ENCODE measurements around the gene CFDP1.

DNA sequence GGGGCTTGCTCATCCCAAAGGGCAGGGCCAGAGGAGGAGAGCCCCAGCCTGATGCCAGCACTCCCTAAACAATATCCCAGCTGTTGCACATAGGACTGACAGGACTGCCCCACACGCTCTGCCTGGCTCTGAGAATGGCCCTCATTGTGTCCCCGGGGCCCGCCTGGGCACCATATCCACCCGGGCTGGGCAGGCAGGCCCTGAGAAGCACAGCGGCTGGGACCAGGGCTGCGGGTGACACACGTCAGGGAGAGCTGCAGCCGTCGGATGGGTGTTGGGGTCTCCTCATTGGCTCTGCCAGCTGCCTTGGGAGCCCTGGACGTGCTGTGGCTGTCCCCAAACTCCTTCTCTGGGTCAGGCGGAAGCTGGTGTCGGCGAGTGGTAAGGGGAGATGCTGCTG lies 186.1 kb downstream of the CFDP1 start:
- no peak for TF ChIP-seq BCL3 (IDR thresholded peaks at IDR 0.05)
- no peak for TF ChIP-seq POLR2A (IDR thresholded peaks at IDR 0.05; ENCODE audit: low read length)
- no peak for TF ChIP-seq RAD21 (conservative IDR thresholded peaks at IDR 0.05 in 1 of 2, IDR thresholded peaks at IDR 0.05 in 1 of 2)
- TF ChIP-seq, protein P1, sequence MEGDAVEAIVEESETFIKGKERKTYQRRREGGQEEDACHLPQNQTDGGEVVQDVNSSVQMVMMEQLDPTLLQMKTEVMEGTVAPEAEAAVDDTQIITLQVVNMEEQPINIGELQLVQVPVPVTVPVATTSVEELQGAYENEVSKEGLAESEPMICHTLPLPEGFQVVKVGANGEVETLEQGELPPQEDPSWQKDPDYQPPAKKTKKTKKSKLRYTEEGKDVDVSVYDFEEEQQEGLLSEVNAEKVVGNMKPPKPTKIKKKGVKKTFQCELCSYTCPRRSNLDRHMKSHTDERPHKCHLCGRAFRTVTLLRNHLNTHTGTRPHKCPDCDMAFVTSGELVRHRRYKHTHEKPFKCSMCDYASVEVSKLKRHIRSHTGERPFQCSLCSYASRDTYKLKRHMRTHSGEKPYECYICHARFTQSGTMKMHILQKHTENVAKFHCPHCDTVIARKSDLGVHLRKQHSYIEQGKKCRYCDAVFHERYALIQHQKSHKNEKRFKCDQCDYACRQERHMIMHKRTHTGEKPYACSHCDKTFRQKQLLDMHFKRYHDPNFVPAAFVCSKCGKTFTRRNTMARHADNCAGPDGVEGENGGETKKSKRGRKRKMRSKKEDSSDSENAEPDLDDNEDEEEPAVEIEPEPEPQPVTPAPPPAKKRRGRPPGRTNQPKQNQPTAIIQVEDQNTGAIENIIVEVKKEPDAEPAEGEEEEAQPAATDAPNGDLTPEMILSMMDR (IDR thresholded peaks at IDR 0.05) = no peak
- no peak for TF ChIP-seq PHF8 (IDR thresholded peaks at IDR 0.05; ENCODE audit: borderline replicate concordance, low read depth)
- no peak for TF ChIP-seq EP300 (IDR thresholded peaks at IDR 0.05)
- TF ChIP-seq MAFK (IDR thresholded peaks at IDR 0.05; ENCODE audit: partially characterized antibody) = no peak
- TF ChIP-seq TP53 (CRISPR knock-in tag; IDR thresholded peaks at IDR 0.05) = no peak
- no peak for TF ChIP-seq CEBPB (IDR thresholded peaks at IDR 0.05)
- TF ChIP-seq HMGXB4 (CRISPR knock-in tag; IDR thresholded peaks at IDR 0.05; ENCODE audit: borderline replicate concordance) = no peak
- no peak for TF ChIP-seq MYC (IDR thresholded peaks at IDR 0.05; ENCODE audit: borderline replicate concordance, low read length)
- TF ChIP-seq REST (IDR thresholded peaks at IDR 0.05) = no peak
